Endometrial microvascular endothelial cells (primary cell): ENCODE measurements around the gene NUAK2. TPM values are rescaled to one million over a fixed set of nuclear protein-coding genes. Genes with fewer than 3 reads are reported as not detected.

Experiments used
- in situ Hi-C: cut with HindIII; loops from 2 replicates; pipeline ENCODE4 v1.10.0; 2017; ENCODE audit warnings: low sequenced_read_pairs, low pct_unique_long_range_greater_than_20kb; ENCODE audit errors: inconsistent ontology term
- total RNA-seq: library from RNA; depleted of rRNA; stranded (reverse); fragments of >200 nt; gene quantifications from one replicate; pipeline ENCODE4 v1.2.3, GENCODE V29; 2015; ENCODE audit errors: inconsistent ontology term

NUAK2 gene
- total RNA-seq, 1 donor from 2014 or later, result 3.7 TPM

DNA sequence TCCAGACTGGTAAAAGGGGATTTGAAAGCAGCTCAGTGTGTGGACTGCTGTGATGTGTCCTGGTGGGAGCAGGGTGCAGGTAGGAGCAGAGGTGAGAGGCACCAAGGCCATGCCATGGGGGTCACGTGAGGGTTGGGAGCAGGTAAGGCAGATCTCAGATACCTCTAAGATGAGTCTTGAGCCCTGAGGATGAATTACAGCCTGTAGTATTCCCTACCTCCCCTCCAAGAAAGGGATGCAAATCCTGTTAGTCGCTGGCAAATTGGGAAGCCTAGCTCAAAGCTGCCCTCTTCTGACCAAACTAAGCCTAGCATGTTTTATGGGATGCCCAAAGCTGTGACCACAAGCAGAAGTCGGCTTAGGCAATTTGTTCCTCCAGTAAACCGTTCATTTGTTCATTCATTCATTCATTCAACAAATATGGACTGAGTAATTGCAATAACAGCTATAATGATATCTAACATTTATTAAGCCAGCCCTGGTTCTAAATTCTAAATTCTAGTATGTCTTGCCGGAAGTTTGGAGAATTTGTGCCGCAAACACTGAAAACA lies 3.9 kb upstream of the NUAK2 start:
- in situ Hi-C loops, result no loop called here

DNA sequence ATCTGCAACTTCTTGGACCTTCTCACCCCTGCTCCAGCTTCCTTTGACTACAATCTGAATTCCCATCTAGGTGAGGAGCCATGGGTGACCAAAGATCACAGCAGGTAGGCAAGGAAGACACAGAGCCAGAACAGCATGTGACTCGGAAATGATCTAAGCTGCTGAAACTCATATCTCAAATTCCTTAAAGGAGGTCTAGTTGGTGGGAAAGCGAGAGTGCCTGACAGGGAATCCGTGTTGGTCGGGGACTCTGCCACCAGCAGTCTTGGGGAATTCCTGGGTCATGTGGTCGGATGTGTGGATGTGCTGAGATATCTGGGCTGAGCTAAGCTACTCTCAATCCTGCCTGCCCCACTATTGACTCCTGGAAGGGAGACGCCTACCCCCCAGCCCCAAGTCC lies 3.2 kb upstream of the NUAK2 start:
- in situ Hi-C loops, result no loop called here

DNA sequence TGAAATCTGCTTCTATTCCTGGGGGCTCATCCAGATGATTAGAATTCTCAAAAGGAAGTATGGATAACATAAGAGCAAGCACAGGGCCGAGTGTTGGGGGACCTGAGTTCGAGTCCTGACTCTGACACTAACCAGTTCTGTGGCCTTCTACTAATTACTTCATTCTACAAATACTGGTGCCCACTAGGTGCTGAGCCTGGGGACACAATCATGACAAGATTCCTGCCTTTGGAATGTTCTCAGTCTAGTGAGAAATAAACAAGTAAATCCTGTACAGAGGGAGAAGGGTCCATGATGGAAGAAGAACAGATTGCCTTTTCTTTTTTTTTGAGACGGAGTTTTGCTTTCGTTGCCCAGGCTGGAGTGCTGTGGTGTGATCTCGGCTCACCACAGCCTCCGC lies 2.2 kb upstream of the NUAK2 start:
- in situ Hi-C loops, result no loop called here

DNA sequence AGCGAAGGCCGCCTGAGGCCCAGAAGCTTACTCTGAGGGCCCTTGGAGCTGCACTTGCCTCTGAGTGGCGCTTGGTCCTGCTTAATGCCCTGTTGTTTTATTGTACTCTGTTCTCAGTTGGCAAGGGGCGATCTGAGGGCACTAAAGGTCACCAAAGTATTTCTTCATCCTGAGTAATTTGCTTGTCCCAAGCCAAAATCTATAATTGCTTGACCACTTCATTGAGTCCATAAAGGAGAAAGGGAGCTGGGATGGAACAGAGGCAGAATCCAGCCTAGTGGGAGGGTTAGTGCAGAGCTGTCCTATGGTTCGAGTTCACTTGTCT lies 376 bp upstream of the NUAK2 start:
- in situ Hi-C loops, result no loop called here

DNA sequence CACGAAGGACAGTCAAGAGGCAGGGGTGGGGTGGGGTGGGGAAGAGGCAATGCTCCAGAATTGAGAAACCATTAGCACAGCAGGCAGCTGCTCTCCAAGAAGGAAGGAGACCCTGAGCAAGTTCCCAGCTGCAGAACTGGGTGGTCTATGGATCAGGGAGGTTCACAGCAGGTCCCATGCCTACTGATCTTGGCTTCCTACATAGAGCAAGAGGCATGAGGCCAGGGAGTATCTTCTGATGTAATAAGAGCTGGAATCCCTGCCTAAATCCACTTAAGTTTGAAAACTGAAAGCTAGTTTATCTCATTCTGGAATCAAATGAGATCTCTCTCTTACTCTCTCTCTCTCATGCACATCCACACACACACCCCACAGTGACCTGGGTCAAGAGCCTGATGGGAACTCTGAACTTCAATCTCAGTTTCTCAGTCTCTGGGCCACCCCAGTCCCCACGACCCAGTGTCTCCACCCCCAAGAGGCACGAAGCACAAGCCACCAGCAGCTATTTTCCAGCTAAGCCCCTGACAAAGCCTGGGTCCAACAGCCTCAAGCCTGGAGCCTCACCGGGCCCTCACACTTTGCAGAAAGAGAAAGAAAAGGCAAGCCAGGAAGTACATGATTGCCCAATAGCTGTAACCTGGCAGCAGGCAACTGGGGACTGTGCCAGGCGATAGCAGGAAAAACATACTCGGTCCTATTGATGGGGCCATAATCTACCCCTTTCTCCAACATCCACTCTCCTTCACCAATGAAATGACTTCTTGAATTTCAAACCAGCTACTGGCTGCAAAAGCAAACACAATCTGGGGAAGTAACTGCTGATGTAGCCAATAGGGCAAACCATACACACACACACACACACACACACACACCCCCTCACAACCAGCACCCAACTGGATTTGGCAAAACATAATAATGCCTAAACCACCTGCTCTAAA lies 2.2 kb downstream of the NUAK2 start:
- in situ Hi-C loops, result no loop called here

DNA sequence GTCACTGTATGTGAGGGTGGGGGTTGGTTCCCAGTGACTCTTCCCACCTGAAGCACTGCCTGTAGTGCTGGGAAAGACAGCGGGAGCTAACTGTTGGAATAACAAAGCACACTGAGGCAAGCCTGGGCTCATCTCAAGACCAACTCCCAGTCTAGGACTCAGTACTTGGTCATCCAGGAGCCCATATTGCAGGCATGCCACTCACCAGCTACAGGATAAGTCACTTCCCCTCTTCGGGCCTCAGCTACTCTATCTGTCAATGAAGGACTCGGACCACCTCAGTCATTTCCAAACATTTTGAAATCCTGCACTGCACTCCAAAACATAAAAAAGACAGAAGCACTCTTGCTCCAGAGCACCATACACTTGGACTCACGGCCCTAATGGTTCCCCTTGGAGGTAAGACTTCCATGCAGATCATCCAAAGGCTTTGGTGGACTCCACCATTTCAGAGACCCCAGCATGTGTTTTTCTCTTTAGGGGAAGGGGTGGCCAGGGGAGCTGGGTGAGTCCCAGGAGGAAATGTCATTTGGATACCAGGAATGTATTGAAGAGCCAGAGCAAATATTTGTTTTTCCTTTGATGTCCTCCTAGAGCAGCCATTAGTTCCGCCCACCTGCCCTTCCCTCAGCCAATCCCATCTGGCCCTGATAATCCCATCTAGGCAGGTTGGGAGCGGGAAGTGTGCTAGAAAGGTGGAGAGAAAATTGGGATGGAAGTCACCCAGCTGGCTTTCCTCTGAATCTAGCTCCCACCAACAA lies 3.1 kb downstream of the NUAK2 start:
- in situ Hi-C loops, result no loop called here

DNA sequence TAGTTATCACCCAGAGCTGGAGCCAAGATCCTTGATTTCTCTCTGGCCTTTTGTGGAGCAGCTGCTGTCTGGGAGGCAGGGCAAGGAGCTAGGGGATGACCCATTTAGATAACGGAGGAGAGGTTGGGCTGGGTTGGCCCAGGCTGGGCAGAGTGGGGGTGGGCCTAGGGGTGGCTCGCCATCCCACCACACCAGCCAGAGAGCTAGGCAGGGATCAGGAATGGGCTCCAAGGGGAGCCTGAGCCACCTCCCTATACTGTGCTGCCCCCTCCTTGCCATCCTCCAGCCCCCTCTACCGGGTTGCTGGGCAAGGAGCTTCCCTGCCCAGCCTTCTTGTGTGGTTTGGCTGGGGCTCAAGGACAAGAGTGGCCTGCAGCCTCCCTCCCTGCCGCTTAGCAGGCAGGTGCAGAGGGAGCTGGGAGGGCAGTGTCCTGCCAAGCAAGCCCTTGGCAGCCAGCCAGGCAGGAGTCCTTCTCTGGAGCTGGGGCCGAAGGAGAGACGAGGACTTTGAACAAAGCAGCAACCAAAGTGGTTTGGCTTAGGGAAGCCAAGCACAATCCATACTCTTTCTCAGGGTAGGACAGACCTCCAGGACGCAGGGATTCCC lies 4.1 kb downstream of the NUAK2 start:
- in situ Hi-C loops, result no loop called here

DNA sequence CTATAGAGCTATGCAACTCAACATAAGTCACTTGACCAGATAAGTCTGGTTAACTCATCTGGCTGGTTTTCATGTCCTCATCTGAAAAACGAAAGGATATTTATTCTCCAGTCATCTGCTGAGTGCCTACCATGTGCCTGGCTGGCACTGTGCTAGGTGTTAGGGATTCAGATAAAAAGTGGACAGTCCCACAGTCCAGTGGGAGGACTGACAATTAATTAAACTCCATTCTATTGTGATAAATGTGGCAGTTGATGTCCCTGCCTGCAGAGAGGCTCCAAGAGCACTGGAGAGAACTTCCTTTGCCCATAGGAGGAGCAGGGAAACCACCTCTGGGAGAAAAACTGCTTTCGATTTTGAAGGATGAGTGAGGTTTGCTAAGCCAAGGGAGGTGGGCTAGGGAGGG lies 5.4 kb downstream of the NUAK2 start:
- in situ Hi-C loops, result no loop called here

DNA sequence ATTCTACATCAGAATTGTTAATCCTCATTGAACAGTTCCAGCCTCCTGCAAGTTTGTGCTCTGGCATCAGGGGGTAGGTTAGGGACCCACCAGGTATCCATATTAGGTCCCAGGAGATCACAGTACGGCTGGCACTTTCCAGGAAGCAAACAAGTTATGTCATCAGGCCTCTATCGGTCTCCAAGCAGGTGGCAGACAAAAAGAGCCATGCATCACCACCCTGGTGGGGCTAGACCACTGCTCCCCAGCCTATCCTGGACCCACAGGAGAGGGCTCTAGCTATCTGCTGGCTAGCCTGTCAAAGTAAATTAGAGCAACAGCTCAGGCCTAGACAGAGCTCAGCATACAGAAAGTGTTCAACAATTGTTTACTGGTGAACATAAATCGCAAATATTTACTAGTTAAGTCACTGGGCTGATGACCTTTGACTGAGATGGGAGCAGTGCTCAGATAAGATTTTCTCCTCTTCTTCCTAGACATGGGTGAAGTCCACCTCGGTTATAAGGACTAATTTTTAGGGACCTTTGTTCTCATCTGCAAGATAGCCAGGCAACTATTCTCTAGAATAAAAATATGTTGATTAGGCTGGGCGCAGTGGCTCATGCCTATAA lies 6.4 kb downstream of the NUAK2 start:
- in situ Hi-C loops, result no loop called here

DNA sequence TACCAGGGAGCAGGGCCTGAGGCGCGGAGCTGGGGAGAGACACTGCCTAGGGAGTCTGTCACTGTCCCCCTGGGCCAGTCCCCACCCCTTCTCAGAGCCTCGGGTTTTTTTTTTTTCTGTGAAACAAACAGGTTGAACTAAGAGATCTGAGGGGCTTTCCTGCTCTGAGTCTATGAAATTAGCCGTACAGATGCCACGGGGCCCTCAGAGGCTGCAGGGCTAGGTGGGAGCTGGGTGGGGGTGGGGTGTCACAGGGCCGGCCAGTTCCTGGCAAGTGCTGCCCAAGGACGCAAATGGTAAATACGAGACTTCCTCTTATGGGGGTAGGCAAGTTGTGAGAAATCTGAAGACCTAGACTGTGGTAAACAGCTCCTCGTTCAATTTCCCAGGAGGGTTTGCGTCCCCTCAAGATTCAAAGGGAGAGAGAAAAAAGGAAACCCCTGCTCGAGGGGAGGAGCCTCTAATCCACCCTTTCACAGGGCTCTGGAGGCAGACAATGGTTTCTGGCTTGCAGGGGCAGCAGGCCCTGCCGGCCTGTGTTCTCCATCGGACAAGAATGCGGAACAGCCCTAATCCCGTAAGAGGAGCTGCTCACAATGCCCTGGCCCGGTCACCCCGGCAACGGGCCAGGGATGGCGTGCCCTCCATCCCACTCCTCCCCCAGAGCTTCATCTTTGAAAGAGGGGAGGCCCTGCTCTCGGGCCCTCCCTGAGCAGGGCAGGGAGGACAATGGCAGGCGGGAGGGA lies 7.8 kb downstream of the NUAK2 start:
- in situ Hi-C loops, result no loop called here

DNA sequence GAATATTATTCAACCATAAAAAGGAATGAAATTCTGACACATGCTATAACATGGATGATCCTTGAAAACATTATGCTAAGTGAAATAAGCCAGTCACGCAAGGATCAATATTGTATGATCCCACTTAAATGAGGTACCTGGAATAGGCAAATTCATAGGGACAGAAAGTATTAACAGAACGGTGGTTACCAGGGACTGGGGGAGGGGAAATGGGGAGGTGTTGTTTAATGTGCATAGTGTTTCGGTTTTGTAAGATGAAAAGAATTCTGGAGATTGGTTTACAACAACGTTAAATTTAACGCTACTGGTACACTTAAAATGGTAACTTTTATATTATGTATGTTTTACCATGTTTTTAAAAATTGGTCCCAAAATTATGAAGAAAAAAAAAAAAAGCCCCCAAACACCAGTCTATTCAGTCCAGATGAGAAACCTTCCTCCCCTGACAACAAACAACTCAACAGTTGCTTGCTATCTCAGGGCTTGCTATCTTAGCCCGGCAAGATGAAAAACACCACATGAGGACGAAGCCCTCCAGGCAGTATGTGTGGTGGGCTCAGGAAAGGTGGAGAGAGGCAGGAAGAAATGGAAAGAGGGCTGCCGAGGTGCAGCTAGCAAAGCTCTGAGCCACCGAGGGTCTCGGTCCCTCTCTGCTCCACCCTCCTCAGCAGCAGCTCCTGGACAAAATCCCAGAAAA lies 8.5 kb downstream of the NUAK2 start:
- in situ Hi-C loops, result no loop called here

DNA sequence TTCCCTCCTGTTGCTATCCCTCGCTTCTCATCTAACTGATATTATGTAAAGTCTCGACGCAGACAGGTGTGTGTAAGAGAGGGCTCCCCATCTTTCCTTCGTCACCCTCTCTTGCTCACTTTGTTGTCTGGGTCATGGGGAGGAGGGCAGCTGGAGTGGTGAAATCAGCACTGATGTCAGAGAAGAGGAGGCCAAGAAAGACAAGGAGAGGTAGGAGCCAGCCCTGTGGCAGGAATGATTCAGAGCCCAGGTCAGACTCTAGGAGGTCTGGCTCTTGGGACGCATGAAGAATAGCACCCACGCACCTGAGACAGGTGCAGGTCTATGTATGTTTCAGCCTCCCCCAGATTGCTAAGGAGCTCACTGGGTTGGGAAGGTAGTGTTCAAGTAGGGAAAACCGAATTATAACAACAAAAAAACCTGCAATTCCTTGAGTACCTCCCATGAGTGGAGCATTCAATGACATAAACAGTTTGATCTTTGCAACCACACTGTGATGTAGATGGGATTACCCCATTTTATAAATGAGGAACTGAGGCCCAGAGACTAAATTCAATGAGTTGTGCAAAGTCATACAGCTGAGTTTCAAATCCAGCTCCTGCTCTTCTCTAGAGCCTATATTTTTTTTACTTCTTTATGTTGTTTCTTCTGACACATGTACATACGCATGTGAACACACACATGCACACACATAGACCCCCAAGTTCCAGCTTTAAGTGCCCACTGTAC lies 10.4 kb downstream of the NUAK2 start:
- in situ Hi-C loops, result no loop called here

DNA sequence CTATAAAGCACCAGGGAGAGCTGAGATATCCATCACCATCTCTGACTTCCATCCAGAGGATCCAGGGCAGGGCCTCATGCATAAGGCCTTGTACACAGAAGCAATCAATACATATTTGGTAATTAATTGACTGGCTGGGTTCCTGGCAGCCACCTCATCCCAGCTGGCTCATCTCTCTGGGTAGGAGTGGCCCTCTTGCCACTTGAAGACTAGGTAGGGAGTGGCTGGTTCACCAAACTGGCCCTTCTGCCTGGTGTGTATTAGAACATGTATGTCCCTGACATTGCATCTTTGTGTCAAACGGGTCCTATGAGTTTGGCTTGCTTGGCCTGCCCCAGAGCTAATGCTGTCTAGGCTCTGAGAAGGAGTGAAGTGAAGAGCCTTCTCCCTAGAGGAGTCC lies 11.8 kb downstream of the NUAK2 start:
- in situ Hi-C loops, result no loop called here

DNA sequence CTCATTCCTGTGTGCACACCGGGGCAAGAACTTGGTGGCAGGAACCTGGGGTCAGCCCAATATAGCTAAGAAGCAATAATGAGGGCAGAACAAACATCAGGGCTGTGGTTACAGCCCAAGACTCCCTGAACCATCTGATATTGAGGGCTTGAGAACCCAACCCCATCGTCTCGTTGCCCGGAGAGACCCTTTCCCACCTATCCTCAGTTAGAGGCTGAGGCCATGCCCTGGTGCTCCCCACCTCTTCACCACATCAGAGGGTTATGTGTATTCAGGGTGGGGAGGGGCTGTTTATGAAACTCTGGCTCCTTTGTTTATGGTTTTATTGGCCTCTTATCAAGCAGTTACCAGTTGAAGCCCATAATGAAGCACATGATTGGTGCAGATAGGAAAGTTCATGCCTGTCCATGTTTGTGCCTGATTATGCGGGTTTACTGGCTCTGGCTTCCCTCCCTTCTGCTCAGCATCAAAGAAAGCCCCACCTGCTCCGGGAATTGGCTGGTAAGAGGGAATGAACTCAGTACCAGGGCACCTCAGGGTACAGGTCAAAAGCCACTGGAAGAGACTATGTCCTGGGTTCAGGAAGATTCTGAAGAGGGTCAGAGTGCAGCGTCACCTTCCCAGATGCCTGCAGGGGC lies 14.5 kb downstream of the NUAK2 start:
- in situ Hi-C loops, result no loop called here

DNA sequence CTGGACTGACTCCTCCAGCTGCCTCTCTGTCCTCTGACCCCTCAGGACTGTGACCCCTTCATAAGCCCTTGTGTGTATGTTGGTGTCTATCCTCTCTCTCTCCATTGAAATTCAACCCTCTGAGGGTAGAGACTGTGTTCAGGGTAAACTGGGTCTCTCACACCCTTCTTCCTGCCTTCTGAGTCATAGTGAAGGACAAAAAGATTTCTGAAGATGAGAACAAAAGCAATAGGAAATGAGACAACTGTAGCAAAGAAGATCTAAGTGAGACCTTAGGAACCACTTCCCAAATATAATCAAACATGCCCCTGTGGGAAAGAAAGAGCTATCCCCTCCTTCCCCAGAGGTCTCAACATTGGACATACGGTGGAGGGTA lies 16.9 kb downstream of the NUAK2 start:
- in situ Hi-C loops, result no loop called here

DNA sequence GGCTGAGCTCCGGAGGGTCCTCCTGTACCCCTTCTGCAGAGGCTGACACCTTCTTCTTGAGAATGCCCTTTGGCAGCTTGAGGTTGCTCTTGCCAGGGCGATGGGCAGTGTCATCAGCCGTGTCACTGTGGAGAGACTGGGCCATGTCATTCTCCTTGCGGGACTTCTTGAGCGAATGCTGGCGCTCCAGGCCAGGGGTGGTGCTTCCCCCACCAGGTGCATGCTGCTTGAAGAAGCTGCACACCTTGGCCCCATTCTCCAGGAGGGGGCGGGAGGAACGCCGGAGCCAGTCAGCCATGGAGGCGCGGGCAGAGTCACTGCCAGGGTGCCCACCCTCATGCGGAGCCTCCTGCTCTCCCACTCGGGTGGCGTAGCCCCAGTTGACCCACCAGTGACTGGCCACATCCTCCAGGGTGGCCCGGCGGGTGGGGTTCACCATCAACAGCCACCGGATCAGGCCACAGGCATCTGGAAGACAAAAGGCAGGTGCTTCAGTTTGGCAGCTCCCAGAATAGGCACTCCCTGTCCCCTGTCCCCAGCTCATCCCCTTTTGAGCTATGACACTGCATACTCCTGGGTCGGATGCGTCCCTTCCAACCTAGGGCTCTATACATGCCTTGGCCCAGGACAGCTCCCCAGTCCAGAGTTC lies 17.4 kb downstream of the NUAK2 start:
- in situ Hi-C loops, result no loop called here
